GM21717 (cell line): ENCODE data around the gene OR2M7.
"Not testable (repeated sequence)": the region's sequence is repeated elsewhere in the genome, so short reads cannot be mapped to it uniquely, and the experiment has no call there.

Source experiments
- ATAC-seq: cut with Tn5 transposase; IDR thresholded peaks from one replicate; pipeline ENCODE4 v1.9.1; 2021; ENCODE audit warnings: mild to moderate bottlenecking, moderate library complexity; ENCODE audit not compliant: unreplicated experiment

The OR2M7 gene

GRCh38 chr1:248324468-248324867 is at the start of gene OR2M7:
TSS of gene OR2M7 (minus strand) at chr1:248324568. CDS start at chr1:248324568, 0 bp downstream.
- ATAC-seq, result no peak

DNA sequence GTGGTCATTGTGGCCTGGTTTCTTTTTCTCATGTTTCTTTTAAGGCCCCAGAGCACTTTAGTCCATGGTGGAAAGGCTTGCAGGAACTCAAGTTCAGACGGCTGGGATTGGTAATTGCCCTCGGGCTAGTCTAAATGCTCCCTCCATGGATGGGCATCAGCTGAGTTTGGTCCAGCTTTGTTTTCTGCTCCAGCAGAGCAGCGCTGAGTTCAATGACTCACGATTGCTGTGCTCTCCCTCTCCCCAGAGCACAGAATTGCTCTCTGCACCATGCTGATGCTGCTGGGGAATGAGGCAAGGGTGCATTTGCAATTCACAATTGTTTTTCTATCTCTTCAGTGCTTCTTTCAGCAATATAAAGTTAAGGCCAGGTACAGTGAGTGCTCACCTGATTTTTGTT is 49.4 kb upstream of the OR2M7 start:
- ATAC-seq, result no peak

- no peak for ATAC-seq
Measured at GRCh38 chr1:248372394-248372793, 48.0 kb upstream of the OR2M7 start.

DNA sequence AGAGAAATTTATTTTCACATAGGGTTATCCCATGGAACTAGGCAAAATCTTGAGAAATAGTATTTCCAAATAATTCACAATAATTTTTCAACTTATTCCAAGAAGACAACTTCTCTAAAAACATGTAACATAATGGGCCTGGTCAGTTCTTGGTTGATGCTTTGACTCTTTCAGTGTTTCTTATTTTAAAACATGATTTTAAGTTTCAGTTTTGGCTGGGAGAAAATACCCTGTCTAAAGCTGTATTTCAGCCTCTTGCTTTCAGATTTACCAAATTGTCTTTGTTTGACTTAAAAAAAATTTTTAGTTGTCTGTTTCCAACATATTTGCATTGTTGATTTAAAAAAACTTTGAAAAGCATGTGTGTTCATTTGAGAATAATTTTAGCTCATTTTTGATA is 42.2 kb upstream of the OR2M7 start:
- ATAC-seq, result no peak

GRCh38 chr1:248361121-248361715 is 36.9 kb upstream of the OR2M7 start, which contains the start of gene OR2T4:
TSS of gene OR2T4 (plus strand) at chr1:248361665. CDS start at chr1:248361665, 0 bp downstream.
- no peak for ATAC-seq

- no peak for ATAC-seq
Measured at GRCh38 chr1:248359415-248359814, 35.0 kb upstream of the OR2M7 start.

DNA sequence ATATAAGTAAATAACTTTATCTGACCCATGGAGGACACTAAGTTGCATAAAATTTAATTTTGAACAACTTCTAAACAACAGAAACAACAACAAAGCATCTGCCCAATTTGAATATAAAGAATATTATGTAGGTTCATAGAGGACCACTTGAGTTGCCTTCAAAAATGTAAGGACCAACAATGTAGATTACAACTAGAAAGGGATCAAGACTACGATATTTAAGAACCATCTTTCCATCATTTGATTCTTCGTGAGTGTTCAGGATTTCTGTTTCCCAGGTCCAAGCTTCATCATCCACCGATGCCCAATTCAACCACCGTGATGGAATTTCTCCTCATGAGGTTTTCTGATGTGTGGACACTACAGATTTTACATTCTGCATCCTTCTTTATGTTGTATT is 24.1 kb upstream of the OR2M7 start, which contains the start of gene OR14C36:
Gene OR14C36, plus strand, starts transcription at position 301 of the 400 bp plus-strand sequence. Its CDS starts 0 bp downstream, at position 301.
- no peak for ATAC-seq

- no peak for ATAC-seq
Measured at GRCh38 chr1:248343451-248343850, 19.1 kb upstream of the OR2M7 start.

- ATAC-seq, result no peak
Measured at GRCh38 chr1:248316796-248317195, 7.6 kb downstream of the OR2M7 start.

GRCh38 chr1:248306740-248307139 is 17.6 kb downstream of the OR2M7 start:
- ATAC-seq, result not testable (repeated sequence)

DNA sequence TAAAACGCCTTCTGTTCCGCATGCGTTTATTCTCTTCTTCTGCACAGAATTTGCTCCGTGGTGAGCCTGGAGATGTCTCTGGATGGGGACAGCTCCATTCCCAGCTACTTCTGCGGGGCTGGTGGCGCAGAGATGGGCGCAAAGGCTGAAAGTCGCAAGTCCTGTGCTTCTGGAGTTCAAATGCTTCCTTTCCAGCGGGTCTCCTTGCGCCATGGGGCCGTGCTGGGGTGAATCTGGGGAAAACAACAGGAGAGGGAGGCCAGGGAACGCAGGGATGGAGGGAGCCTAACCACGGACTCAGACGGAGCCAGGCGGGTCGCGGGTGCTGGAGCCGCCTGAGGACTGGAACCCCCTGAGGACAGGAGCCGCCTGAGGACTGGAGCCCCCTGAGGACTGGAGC is 18.3 kb downstream of the OR2M7 start:
- ATAC-seq, result no peak

GRCh38 chr1:248305672-248306071 is 18.7 kb downstream of the OR2M7 start:
- ATAC-seq, result not testable (repeated sequence)

GRCh38 chr1:248303324-248303723 is 21.0 kb downstream of the OR2M7 start, which contains the start of gene OR2T12:
TSS of gene OR2T12 (minus strand) at chr1:248303424. CDS start at chr1:248295578, 7,846 bp downstream.
- ATAC-seq, result no peak

- no peak for ATAC-seq
Measured at GRCh38 chr1:248288391-248288790, 36.0 kb downstream of the OR2M7 start.

GRCh38 chr1:248277876-248278275 is 46.5 kb downstream of the OR2M7 start, which contains the start of gene OR2T33:
TSS of gene OR2T33 (minus strand) at chr1:248277976. CDS start at chr1:248273814, 4,162 bp downstream.
- ATAC-seq, result no peak
